ENCODE data around the gene NRL. TPM values are rescaled to one million over a fixed set of nuclear protein-coding genes. Genes with fewer than 3 reads are reported as not detected.

The NRL gene
- total and polyA plus RNA-seq, 4 donors, result 2.7 to 5.4 (median 3.1) TPM

DNA sequence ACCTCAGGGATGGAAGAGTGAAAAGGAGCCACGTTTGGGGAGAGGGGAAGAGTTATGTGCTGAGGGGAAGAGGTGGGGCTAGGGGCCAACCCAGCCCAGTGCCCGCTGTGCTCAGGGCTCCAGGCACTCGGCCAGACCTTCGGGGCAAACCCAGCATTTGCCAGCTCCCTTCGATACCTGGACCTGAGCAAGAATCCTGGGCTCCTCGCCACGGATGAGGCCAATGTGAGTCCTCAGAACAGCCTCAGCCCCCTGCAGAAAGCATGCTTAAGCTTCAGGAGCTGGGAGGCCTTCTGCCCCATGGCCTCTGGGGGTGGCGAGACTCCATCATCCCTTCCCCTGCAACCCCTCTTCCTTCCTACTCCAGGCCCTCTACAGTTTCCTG, 58.0 kb downstream of the NRL start:
- Histone ChIP-seq H3K4me1 (ENCODE audit: control insufficient read depth in 5 of 5, insufficient read depth in 5 of 5, low read length in 5 of 5) (peaks cover 0 to 12% (median 0%) of the 10 kb centered on the region in 5 donors), H3K27me3 (ENCODE audit: control insufficient read depth in 3 of 3, insufficient read depth in 3 of 3, low read length in 2 of 3) (peaks cover 0 to 6% (median 3%) of the 10 kb centered on the region in 3 donors), H3K36me3 (ENCODE audit: control insufficient read depth in 4 of 4, insufficient read depth in 4 of 4, low read length in 4 of 4) (no peaks in the 10 kb centered on the region), H3K27ac (ENCODE audit: low read depth in 1 of 2, low read length in 1 of 2) (no peak overlapping the region), H3K4me3 (no peak overlapping the region), H3K9ac (ENCODE audit: insufficient read depth in 1 of 2, low read length in 2 of 2) (no peak overlapping the region), H3K9me3 (ENCODE audit: control insufficient read depth in 4 of 4, insufficient read depth in 3 of 4, low read length in 3 of 4) (no peaks in the 10 kb centered on the region)
- TF ChIP-seq CTCF (IDR thresholded peaks at IDR 0.05; ENCODE audit: control extremely low read depth, extremely low read depth), result no peak
- ATAC-seq (ENCODE audit: insufficient read depth, low FRiP score) (no peak), DNase-seq (no peak)
- 70 to 75% methylated on average over 8 of the region's 8 CpGs for WGBS, 2 donors

DNA sequence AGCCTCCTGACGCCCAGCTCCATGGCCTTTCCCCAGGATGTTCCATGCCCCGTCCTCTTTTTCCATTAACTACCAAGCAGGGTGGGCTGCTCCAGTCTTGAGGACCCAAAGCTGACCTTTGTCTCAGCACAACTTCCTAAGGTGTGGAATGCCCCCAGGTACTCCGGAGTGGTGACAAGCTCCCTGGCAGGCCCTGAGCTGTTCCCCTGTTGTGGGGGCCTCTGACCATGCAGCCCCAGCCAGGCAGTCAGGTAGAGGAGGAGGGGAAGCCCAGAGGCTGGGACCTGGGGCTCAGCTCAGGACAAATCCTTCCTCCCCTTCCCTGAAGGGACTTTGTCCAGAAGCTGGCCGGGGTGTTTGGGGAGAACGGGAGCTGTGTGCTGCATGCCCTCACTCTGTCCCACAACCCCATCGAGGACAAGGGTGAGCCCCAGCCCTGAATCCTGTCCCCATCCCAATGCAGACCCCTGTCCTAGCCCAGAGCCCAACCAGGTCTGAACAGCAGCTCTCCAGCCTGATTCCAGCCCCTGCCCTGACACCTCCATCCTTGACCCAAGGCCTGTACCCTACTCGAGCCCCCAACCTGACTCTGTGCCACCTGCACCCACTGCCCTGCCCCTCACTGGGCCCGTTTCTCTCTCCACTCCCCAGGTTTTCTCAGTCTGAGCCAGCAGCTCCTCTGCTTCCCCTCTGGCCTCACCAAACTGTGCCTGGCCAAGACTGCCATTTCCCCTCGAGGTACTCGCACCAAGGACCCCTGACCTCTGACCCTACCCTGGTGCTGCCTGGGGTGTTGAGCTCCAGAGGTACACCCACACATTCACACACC, 58.6 kb downstream of the NRL start:
- no peak for ATAC-seq (ENCODE audit: insufficient read depth, low FRiP score)
- 83 to 90% methylated on average over 10 of the region's 10 CpGs for WGBS, 2 donors
- Histone ChIP-seq H3K27me3 (ENCODE audit: control insufficient read depth in 3 of 3, insufficient read depth in 3 of 3, low read length in 2 of 3) (peaks cover 0 to 6% (median 3%) of the 10 kb centered on the region in 3 donors), H3K4me3 (no peak overlapping the region), H3K9me3 (ENCODE audit: control insufficient read depth in 4 of 4, insufficient read depth in 3 of 4, low read length in 3 of 4) (no peaks in the 10 kb centered on the region), H3K36me3 (ENCODE audit: control insufficient read depth in 4 of 4, insufficient read depth in 4 of 4, low read length in 4 of 4) (no peaks in the 10 kb centered on the region), H3K27ac (ENCODE audit: low read depth in 1 of 2, low read length in 1 of 2) (no peak overlapping the region), H3K4me1 (ENCODE audit: control insufficient read depth in 5 of 5, insufficient read depth in 5 of 5, low read length in 5 of 5) (peaks cover 0 to 18% (median 0%) of the 10 kb centered on the region in 5 donors), H3K9ac (ENCODE audit: insufficient read depth in 1 of 2, low read length in 2 of 2) (no peak overlapping the region)
- no peak for DNase-seq
- TF ChIP-seq CTCF (IDR thresholded peaks at IDR 0.05; ENCODE audit: control extremely low read depth, extremely low read depth), result no peak

GRCh38 chr14:24054646-24055045, 60.1 kb downstream of the NRL start:
- Histone ChIP-seq H3K4me1 (ENCODE audit: control insufficient read depth in 5 of 5, insufficient read depth in 5 of 5, low read length in 5 of 5) (peaks cover 0 to 22% (median 0%) of the 10 kb centered on the region in 5 donors), H3K27me3 (ENCODE audit: control insufficient read depth in 3 of 3, insufficient read depth in 3 of 3, low read length in 2 of 3) (peaks cover 0 to 6% (median 3%) of the 10 kb centered on the region in 3 donors), H3K27ac (ENCODE audit: low read depth in 1 of 2, low read length in 1 of 2) (no peak overlapping the region), H3K4me3 (no peak overlapping the region), H3K9ac (ENCODE audit: insufficient read depth in 1 of 2, low read length in 2 of 2) (no peak overlapping the region), H3K36me3 (ENCODE audit: control insufficient read depth in 4 of 4, insufficient read depth in 4 of 4, low read length in 4 of 4) (no peaks in the 10 kb centered on the region), H3K9me3 (ENCODE audit: control insufficient read depth in 4 of 4, insufficient read depth in 3 of 4, low read length in 3 of 4) (no peaks in the 10 kb centered on the region)
- no peak for DNase-seq
- 94 to 95% methylated on average over 9 of the region's 9 CpGs for WGBS, 2 donors
- ATAC-seq (ENCODE audit: insufficient read depth, low FRiP score), result no peak
- TF ChIP-seq CTCF (IDR thresholded peaks at IDR 0.05; ENCODE audit: control extremely low read depth, extremely low read depth), result no peak

Data from lung (tissue), 12 donors.